ENCODE measurements around the gene WDR74. TPM values are rescaled to one million over a fixed set of nuclear protein-coding genes. Genes with fewer than 3 reads are reported as not detected.

WDR74 gene
- total and polyA plus RNA-seq, 2 of the 13 experiments (the other 11 are each of a cell fraction or from before 2014, with no cell fraction given): 77.0 to 83.3 TPM

- TF ChIP-seq, protein P1, sequence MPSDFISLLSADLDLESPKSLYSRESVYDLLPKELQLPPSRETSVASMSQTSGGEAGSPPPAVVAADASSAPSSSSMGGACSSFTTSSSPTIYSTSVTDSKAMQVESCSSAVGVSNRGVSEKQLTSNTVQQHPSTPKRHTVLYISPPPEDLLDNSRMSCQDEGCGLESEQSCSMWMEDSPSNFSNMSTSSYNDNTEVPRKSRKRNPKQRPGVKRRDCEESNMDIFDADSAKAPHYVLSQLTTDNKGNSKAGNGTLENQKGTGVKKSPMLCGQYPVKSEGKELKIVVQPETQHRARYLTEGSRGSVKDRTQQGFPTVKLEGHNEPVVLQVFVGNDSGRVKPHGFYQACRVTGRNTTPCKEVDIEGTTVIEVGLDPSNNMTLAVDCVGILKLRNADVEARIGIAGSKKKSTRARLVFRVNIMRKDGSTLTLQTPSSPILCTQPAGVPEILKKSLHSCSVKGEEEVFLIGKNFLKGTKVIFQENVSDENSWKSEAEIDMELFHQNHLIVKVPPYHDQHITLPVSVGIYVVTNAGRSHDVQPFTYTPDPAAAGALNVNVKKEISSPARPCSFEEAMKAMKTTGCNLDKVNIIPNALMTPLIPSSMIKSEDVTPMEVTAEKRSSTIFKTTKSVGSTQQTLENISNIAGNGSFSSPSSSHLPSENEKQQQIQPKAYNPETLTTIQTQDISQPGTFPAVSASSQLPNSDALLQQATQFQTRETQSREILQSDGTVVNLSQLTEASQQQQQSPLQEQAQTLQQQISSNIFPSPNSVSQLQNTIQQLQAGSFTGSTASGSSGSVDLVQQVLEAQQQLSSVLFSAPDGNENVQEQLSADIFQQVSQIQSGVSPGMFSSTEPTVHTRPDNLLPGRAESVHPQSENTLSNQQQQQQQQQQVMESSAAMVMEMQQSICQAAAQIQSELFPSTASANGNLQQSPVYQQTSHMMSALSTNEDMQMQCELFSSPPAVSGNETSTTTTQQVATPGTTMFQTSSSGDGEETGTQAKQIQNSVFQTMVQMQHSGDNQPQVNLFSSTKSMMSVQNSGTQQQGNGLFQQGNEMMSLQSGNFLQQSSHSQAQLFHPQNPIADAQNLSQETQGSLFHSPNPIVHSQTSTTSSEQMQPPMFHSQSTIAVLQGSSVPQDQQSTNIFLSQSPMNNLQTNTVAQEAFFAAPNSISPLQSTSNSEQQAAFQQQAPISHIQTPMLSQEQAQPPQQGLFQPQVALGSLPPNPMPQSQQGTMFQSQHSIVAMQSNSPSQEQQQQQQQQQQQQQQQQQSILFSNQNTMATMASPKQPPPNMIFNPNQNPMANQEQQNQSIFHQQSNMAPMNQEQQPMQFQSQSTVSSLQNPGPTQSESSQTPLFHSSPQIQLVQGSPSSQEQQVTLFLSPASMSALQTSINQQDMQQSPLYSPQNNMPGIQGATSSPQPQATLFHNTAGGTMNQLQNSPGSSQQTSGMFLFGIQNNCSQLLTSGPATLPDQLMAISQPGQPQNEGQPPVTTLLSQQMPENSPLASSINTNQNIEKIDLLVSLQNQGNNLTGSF (CRISPR knock-in tag; IDR thresholded peaks at IDR 0.05): peak; percentile 94
- TF ChIP-seq NKX3-1 (CRISPR knock-in tag; IDR thresholded peaks at IDR 0.05) (peak; percentile 99), MIXL1 (CRISPR knock-in tag; IDR thresholded peaks at IDR 0.05) (peak; percentile 85), RFXAP (CRISPR knock-in tag; IDR thresholded peaks at IDR 0.05; ENCODE audit: borderline replicate concordance) (peak; percentile 94), E2F5 (CRISPR knock-in tag; conservative IDR thresholded peaks at IDR 0.05) (peak; percentile 96), ZBTB4 (CRISPR knock-in tag; IDR thresholded peaks at IDR 0.05; ENCODE audit: borderline replicate concordance) (0 out of 2 replicates have a peak, but pooled peaks have one; percentile 32), ZNF138 (CRISPR knock-in tag; IDR thresholded peaks at IDR 0.05; ENCODE audit: low read depth) (peak; percentile 95), ZNF547 (CRISPR knock-in tag; IDR thresholded peaks at IDR 0.05) (peak; percentile 94), KLF11 (CRISPR knock-in tag; IDR thresholded peaks at IDR 0.05) (peak; percentile 67; the same call in 1 of the 2 replicates), ZSCAN9 (CRISPR knock-in tag; IDR thresholded peaks at IDR 0.05; ENCODE audit: borderline replicate concordance) (peak; percentile 88), ZNF75D (CRISPR knock-in tag; IDR thresholded peaks at IDR 0.05; ENCODE audit: borderline replicate concordance) (no peak), ZNF572 (CRISPR knock-in tag; IDR thresholded peaks at IDR 0.05) (no peak), ZNF549 (CRISPR knock-in tag; IDR thresholded peaks at IDR 0.05) (no peak; the same call in 1 of the 2 replicates), SP2 (CRISPR knock-in tag; IDR thresholded peaks at IDR 0.05) (no peak; the same call in 1 of the 2 replicates), SATB2 (CRISPR knock-in tag; IDR thresholded peaks at IDR 0.05) (peak; percentile 98), AKAP8 (CRISPR knock-in tag; IDR thresholded peaks at IDR 0.05) (no peak), CENPX (CRISPR knock-in tag; IDR thresholded peaks at IDR 0.05) (no peak), WIZ (CRISPR knock-in tag; IDR thresholded peaks at IDR 0.05) (no peak)
- TF ChIP-seq, protein P2, sequence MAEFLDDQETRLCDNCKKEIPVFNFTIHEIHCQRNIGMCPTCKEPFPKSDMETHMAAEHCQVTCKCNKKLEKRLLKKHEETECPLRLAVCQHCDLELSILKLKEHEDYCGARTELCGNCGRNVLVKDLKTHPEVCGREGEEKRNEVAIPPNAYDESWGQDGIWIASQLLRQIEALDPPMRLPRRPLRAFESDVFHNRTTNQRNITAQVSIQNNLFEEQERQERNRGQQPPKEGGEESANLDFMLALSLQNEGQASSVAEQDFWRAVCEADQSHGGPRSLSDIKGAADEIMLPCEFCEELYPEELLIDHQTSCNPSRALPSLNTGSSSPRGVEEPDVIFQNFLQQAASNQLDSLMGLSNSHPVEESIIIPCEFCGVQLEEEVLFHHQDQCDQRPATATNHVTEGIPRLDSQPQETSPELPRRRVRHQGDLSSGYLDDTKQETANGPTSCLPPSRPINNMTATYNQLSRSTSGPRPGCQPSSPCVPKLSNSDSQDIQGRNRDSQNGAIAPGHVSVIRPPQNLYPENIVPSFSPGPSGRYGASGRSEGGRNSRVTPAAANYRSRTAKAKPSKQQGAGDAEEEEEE (CRISPR knock-in tag; IDR thresholded peaks at IDR 0.05; ENCODE audit: borderline replicate concordance): no peak
Measured at GRCh38 chr11:62855571-62856332, 16.4 kb upstream of the WDR74 start (continued).

Data from HepG2 (cell line).